ENCODE data around the gene BLTP3A.

- no peak for TF ChIP-seq ZNF274 (IDR thresholded peaks at IDR 0.05; ENCODE audit: low read depth, low read length)
- TF ChIP-seq SUZ12 (IDR thresholded peaks at IDR 0.05; ENCODE audit: extremely low read depth, insufficient read depth, insufficient read length): no peak
- TF ChIP-seq YY1 (IDR thresholded peaks at IDR 0.05; ENCODE audit: insufficient read depth, insufficient read length): no peak
Measured at GRCh38 chr6:34746104-34746846, 45.6 kb upstream of the BLTP3A start.
